HG03439 (cell line): ENCODE results near the gene CTNND2.

Source experiments
- ATAC-seq: cut with Tn5 transposase; IDR thresholded peaks from one replicate; pipeline ENCODE4 v1.9.1; 2021; ENCODE audit warnings: mild to moderate bottlenecking, moderate library complexity; ENCODE audit not compliant: unreplicated experiment

The CTNND2 gene

DNA sequence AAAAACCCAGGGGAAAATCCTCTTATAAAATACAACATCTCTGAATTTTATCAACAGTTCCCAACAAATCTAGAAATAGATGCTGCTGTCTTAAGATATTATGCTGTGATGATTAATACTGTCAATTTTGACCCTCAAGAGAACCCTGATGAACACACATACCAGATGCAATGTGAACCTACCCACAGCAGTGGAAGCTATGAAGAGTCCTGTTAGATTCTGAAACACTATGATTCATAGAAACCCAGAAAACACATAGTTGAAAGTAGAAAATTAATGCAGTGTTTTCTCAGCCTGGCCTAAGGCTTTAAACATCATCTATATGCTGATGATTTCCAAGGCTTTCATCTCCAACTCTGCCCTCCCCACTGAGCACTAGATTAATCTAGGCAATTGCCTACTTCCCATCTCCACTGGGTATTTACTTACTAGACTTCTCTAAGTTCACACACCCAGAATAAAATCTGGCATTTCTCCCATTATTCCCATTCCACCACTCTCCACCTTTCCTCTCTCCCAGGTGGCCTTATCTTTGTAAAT lies 296.2 kb downstream of the CTNND2 start:
- no peak for ATAC-seq

GRCh38 chr5:11602298-11602697 lies 301.9 kb downstream of the CTNND2 start:
- ATAC-seq: no peak

DNA sequence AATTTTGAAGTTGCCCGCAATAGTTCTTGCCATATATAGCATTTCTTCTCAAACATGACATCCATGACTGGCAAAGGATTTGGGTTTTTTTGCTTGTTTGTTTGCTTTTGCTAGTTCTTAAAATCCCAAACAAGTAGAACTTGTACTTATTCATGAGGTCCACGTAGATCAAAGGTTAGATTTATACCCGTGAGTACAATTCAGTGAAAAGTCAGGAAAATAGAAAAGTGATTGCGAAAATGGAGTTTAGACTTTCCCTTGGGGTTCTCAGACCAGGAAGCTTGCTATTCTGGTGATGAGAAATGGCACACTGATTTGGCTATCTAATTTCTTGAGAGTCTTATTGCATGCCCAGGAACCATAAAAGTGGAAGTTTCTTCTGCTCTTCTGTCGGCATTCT lies 304.7 kb downstream of the CTNND2 start:
- no peak for ATAC-seq

- no peak for ATAC-seq
Measured at GRCh38 chr5:11596657-11597071, 307.6 kb downstream of the CTNND2 start.

GRCh38 chr5:11596185-11596584 lies 308.1 kb downstream of the CTNND2 start:
- ATAC-seq: no peak

DNA sequence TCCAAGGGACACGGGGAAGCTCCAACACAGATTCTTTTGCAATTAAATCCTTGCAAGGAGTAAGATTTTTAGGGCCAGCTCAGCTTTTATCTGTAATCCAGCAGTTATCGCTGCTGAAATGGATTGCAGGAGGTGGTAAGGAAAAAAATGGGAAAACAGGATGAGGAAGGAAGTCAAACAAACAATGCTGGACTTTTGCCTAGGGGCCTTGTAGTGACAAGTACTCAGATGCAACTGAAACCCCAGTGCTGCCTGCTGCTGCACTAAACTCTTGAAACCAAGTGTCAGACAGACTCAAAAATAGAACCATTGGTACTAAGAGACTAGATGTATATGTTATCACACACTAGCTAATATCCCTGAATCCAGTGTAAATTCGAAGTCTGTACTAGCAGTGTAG lies 309.2 kb downstream of the CTNND2 start:
- ATAC-seq: no peak

GRCh38 chr5:11594021-11594420 lies 310.2 kb downstream of the CTNND2 start:
- ATAC-seq: no peak

DNA sequence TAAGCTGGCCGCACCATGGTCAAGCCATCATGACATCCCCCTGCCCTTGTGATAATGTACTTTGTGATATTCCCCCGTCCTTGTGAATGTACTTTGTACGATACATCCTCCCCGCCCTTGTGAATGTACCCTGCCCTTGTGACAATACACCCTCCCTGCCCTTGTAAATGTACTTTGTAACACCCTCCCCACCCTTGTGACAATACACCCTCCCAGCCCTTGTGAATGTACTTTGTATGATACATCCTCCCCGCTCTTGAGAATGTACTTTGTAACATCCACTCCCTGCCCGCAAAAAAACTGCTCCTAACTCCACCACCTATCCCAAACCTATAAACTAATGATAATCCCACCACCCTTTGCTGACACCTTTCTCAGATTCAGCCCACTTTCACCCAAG lies 313.8 kb downstream of the CTNND2 start:
- no peak for ATAC-seq

DNA sequence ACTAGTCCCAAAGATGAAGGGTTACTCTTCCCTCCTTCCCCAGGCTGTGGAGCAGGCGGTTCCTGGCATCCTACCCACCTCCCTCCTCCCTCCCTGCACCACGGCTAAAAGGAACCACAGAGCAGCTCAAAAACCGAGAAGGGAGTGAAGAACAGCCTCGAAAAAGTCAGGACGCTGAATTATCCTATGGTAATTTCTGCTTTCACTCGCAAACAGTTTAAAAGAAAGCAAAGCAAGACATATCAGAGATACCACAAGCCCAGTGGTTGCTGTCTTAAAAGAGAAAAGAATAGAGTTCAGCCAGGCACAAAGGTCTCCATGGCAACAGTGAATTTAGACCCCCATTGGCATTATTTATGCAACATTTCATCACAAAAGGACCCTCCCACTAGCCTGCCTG lies 315.4 kb downstream of the CTNND2 start:
- ATAC-seq: no peak

DNA sequence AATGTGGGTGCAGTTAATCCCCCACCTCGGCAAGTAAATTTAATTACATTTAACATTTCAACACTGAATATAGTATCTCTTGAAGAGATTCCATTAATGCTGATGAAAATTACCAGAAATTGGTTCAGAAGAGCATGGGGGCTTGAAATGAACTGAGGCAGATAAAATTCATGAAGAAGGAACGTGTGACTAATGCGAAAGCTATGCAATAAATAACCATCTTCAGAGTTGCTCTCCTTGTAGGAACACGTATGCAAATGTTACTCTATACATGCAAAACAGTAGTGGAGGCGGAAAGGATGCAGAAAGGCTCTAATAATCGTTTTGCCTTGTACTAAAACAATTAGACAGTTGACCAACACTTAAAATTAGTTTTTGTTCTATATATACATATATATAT lies 320.2 kb downstream of the CTNND2 start:
- ATAC-seq: no peak

DNA sequence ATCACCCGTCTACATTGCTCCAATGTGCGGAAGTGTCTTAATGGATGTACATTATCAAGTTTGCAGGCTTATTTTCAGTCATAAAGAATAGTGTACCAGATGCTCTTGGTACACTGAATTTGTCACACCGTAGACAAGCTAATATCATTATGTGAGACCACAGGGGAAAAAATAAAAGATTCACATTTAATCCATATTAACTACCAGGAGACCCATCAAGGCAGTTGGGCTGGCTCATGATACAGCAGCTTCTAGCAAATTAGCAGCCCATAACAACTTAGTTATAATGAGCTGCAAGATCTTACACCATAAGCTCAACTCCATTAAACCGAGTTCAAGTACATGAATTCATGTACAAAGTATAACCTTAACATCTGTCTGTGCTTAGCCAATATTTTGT lies 324.9 kb downstream of the CTNND2 start:
- no peak for ATAC-seq

GRCh38 chr5:11574787-11575186 lies 329.5 kb downstream of the CTNND2 start:
- ATAC-seq: no peak

DNA sequence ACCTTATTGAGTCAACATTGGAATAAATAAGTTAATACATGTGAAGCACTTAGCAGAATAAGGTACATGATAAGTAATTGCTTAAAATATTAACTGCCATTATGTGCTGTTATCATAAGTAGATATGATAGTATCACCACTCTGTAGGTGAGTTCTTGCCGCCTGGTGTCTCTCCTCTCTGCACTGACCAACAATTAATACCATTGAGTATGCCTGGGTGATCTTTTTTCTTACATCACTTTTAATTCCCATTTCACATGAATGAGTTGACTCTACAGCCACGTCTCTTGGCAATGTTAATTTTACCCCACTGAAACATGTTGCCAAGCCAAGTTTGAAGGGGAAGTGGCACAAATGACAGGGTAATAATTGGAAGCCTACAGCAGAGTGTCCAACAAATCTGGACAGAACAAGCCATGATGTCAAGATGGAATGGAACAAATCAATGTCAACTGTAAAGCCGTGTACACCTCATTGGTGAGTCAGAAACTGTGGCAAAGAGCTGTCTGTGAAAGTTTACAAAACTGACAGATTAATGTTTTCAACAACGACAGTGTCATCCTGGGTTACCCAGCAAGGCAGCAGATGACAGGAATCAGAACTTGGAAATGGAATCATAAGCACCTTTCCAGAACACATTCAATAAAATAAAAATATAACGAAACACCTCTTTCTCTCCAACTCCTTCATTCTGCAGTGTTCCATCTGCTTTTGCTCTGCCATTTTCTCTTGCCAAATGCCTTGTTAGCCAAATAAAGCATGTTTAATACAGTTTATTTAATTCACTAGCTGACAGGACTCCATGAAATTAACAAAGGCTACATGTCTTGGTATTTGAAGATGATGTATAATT lies 330.9 kb downstream of the CTNND2 start:
- ATAC-seq: no peak

GRCh38 chr5:11564706-11565105 lies 339.5 kb downstream of the CTNND2 start:
- ATAC-seq: no peak

GRCh38 chr5:11563822-11564221 lies 340.4 kb downstream of the CTNND2 start:
- ATAC-seq: no peak

- ATAC-seq: no peak
Measured at GRCh38 chr5:11560915-11561697, 343.1 kb downstream of the CTNND2 start.

- ATAC-seq: no peak
Measured at GRCh38 chr5:11557063-11557462, 347.2 kb downstream of the CTNND2 start.

GRCh38 chr5:11555171-11555570 lies 349.1 kb downstream of the CTNND2 start:
- ATAC-seq: no peak

DNA sequence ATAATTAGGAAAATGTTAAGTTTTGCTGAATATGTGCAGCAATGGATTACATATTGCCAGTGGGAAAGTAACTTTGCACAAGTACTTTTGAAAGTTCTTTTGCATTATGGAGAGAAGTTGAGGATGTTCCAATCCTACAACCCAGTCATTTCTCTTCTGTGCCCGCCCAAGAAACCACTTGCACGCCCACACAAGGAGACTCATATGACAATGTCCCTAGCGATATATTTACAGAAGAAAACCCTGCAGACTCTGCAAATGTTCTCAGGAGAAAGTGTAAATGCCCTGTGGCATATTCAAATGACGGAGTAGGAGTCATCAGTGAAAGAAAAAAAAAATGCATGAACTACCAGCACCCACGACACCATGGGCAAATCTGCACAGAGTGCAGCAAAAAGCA lies 356.5 kb downstream of the CTNND2 start:
- no peak for ATAC-seq

GRCh38 chr5:11547140-11547539 lies 357.1 kb downstream of the CTNND2 start:
- ATAC-seq: no peak

DNA sequence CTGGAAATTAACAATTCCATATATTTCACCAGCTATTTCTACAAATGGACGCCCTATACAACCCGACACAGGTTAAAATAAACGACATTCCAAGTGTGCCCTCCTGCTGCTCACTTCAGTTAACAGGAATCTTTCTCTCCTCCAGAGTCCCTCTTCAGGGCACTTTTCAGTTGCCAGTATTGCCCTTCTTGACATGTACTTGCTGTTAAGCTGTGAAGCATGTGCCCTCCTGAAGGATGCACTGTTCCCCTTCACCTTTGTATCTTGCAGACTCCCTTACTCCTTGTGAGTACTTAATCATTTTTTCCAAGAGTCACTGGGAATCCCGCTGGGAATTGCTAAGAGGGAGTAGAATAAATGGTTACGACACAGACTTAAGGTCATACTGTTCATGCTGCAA lies 364.1 kb downstream of the CTNND2 start:
- ATAC-seq: no peak
